ENCODE data around the gene JCAD.

GRCh38 chr10:30028006-30028737 lies 31.2 kb downstream of the JCAD start:
- no peak for TF ChIP-seq CTCF (IDR thresholded peaks at IDR 0.05)
- TF ChIP-seq POLR2A (IDR thresholded peaks at IDR 0.05) = no peak
